Measurements from ENCODE around the gene SEMA6A. TPM values are rescaled to one million over a fixed set of nuclear protein-coding genes. Genes with fewer than 3 reads are reported as not detected.

Gene SEMA6A
- total and polyA plus RNA-seq, 9 of the 15 experiments (the other 6 are each of a cell fraction or from before 2014, with no cell fraction given): 0.04 to 0.42 (median 0.18) TPM; not detected in 5

- no peak for FAIRE-seq
- TF ChIP-seq KDM1A (IDR thresholded peaks at IDR 0.05): no peak
- TF ChIP-seq ZNF586 (CRISPR knock-in tag; conservative IDR thresholded peaks at IDR 0.05): no peak
- TF ChIP-seq BRD4 (IDR thresholded peaks at IDR 0.05): no peak
- TF ChIP-seq POLR2A (conservative IDR thresholded peaks at IDR 0.05): no peak
- no peak for TF ChIP-seq SMARCA4 (IDR thresholded peaks at IDR 0.05)
- no peak for TF ChIP-seq NEUROD1 (IDR thresholded peaks at IDR 0.05; ENCODE audit: borderline replicate concordance, low read depth, low read length, partially characterized antibody)
- no peak for TF ChIP-seq ZNF134 (CRISPR knock-in tag; conservative IDR thresholded peaks at IDR 0.05)
- no peak for TF ChIP-seq SRSF9 (IDR thresholded peaks at IDR 0.05; ENCODE audit: borderline replicate concordance, low read depth, low read length)
- no peak for TF ChIP-seq XRCC5 (IDR thresholded peaks at IDR 0.05; ENCODE audit: low read depth, low read length)
- no peak for TF ChIP-seq PATZ1 (CRISPR knock-in tag; IDR thresholded peaks at IDR 0.05; ENCODE audit: borderline replicate concordance)
- TF ChIP-seq HSF4 (CRISPR knock-in tag; IDR thresholded peaks at IDR 0.05; ENCODE audit: borderline replicate concordance): no peak
- no peak for TF ChIP-seq ETS2 (tag; IDR thresholded peaks at IDR 0.05; ENCODE audit: borderline replicate concordance, poor library complexity, severe bottlenecking)
- TF ChIP-seq KLF6 (CRISPR knock-in tag; IDR thresholded peaks at IDR 0.05; ENCODE audit: borderline replicate concordance): no peak
- TF ChIP-seq, protein P1, sequence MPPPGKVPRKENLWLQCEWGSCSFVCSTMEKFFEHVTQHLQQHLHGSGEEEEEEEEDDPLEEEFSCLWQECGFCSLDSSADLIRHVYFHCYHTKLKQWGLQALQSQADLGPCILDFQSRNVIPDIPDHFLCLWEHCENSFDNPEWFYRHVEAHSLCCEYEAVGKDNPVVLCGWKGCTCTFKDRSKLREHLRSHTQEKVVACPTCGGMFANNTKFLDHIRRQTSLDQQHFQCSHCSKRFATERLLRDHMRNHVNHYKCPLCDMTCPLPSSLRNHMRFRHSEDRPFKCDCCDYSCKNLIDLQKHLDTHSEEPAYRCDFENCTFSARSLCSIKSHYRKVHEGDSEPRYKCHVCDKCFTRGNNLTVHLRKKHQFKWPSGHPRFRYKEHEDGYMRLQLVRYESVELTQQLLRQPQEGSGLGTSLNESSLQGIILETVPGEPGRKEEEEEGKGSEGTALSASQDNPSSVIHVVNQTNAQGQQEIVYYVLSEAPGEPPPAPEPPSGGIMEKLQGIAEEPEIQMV (tag; conservative IDR thresholded peaks at IDR 0.05; ENCODE audit: low read depth): no peak
- TF ChIP-seq PCBP2 (IDR thresholded peaks at IDR 0.05; ENCODE audit: low read depth, low read length, poor library complexity, severe bottlenecking): no peak
- no peak for TF ChIP-seq ZNF146 (CRISPR knock-in tag; IDR thresholded peaks at IDR 0.05; ENCODE audit: unreplicated experiment)
- TF ChIP-seq ZBTB49 (CRISPR knock-in tag; IDR thresholded peaks at IDR 0.05; ENCODE audit: borderline replicate concordance): no peak
Measured at GRCh38 chr5:116448870-116449427, 125.7 kb downstream of the SEMA6A start.

More at GRCh38 chr5:116448870-116449427, 125.7 kb downstream of the SEMA6A start:
- ChIA-PET POLR2A (no interaction called here), CTCF (ENCODE audit: low intra/inter-chr PET ratio) (no interaction called here)
- intact Hi-C loops (cut with micrococcal nuclease) (no loop called here), in situ Hi-C loops (cut with MboI) (no loop called here)
- no peak overlapping the region for H3K9ac ChIP-seq (ENCODE audit: insufficient read depth in 1 of 2, low read depth in 2 of 2, low read length in 2 of 2)
- no peaks in the 10 kb centered on the region for H3K36me3 ChIP-seq (ENCODE audit: control insufficient read depth, insufficient read depth, low read length)
- ATAC-seq (no peak), DNase-seq (ENCODE audit: extremely low read depth in 1 of 4, low spot score in 3 of 4) (no peak)
- no TSS peak for BruUV-seq (replicated peaks)
- no peak overlapping the region for H3K4me2 ChIP-seq (ENCODE audit: insufficient read depth, low read length)
- no peaks in the 10 kb centered on the region for H3K79me2 ChIP-seq (ENCODE audit: control insufficient read depth, insufficient read depth, low read length)
- peaks cover 0 to 5% of the 10 kb centered on the region in 2 experiments; a peak in 1 of 5 replicates for H3K4me1 ChIP-seq (replicated peaks in 1 of 2; ENCODE audit: control insufficient read depth in 2 of 2, insufficient read depth in 2 of 2, low read length in 2 of 2)
- H3K4me3 ChIP-seq: no peak overlapping the region
- H3K9me3 ChIP-seq (replicated peaks; ENCODE audit: control insufficient read depth, insufficient read depth, low read depth, low read length): no peaks in the 10 kb centered on the region
- H3K27me3 ChIP-seq (ENCODE audit: control insufficient read depth in 2 of 2, insufficient read depth in 2 of 2, low read length in 2 of 2): peaks cover 0 to 9% of the 10 kb centered on the region in 2 experiments; a peak in 3 of 5 replicates
- no peaks in the 10 kb centered on the region for H3K9me1 ChIP-seq (ENCODE audit: control insufficient read depth, insufficient read depth, low read length)
- H2AFZ ChIP-seq (ENCODE audit: low read depth, low read length): no peak overlapping the region
- H4K20me1 ChIP-seq (replicated peaks; ENCODE audit: control insufficient read depth, insufficient read depth, low read length): no peaks in the 10 kb centered on the region
- no peak overlapping the region for H3K27ac ChIP-seq (ENCODE audit: extremely low read depth, low read depth, low read length)
- WGBS (ENCODE audit: insufficient coverage, low coverage, missing lambda C conversion rate): 7% methylated on average over 5 of the region's 5 CpGs

All from K562 (cell line).